Smooth muscle cell (in vitro differentiated cells): ENCODE data around the gene SNRPA1. TPM values are rescaled to one million over a fixed set of nuclear protein-coding genes. Genes with fewer than 3 reads are reported as not detected.

Experiments used
- polyA plus RNA-seq: library from polyadenylated mRNA; unstranded; fragments of >200 nt; fragmentation: Nextera tagmentation; extraction: Ambion mirVana; gene quantifications from 2 replicates; pipeline ENCODE4 v1.2.1, GENCODE V29; 2016
- total RNA-seq: library from RNA; depleted of rRNA; stranded (reverse); fragments of >200 nt; gene quantifications from 2 replicates; pipeline ENCODE4 v1.2.3, GENCODE V29; 2014

Gene SNRPA1
- total and polyA plus RNA-seq, 2 experiments from 2014 or later = 24.0 to 99.0 TPM

Other genes starting within 250 kb of the SNRPA1 start
- gene CHSY1, start 43.2 kb downstream of the SNRPA1 start, total RNA-seq = 123 and 155 TPM in 2 replicates
- 71.8 and 106 TPM in 2 replicates for gene CHSY1, start 43.2 kb downstream of the SNRPA1 start, polyA plus RNA-seq
- gene SELENOS, start 17.8 kb downstream of the SNRPA1 start, total RNA-seq = 108 and 114 TPM in 2 replicates
- gene SELENOS, start 17.8 kb downstream of the SNRPA1 start, polyA plus RNA-seq = 130 and 142 TPM in 2 replicates
- gene PCSK6, start 194.5 kb upstream of the SNRPA1 start, total RNA-seq = 17.5 and 21.2 TPM in 2 replicates
- gene PCSK6, start 194.5 kb upstream of the SNRPA1 start, polyA plus RNA-seq = 17.4 and 17.5 TPM in 2 replicates